NCI-H460 (cell line): Measurements from ENCODE around the gene LAMA1. TPM values are rescaled to one million over a fixed set of nuclear protein-coding genes. Genes with fewer than 3 reads are reported as not detected.
"Not testable (repeated sequence)": the region's sequence is repeated elsewhere in the genome, so short reads cannot be mapped to it uniquely, and the experiment has no call there.

ENCODE experiments used
- DNase-seq: peaks from one replicate; pipeline ENCODE4 v3.0.0-alpha.2; 2016; ENCODE audit warnings: low read depth; ENCODE audit errors: extremely low read depth
- polyA plus RNA-seq: library from polyadenylated mRNA; depleted of rRNA; stranded (reverse); fragments of >200 nt; gene quantifications from 2 replicates; pipeline ENCODE4 v1.2.3, GENCODE V29; 2014; cell fraction: nucleus; rRNA removed
- total RNA-seq: library from RNA; depleted of rRNA; stranded (reverse); fragments of >200 nt; shearing (Covaris generic); gene quantifications from 2 replicates; pipeline ENCODE4 v1.2.3, GENCODE V29; 2014; rRNA removed

Gene LAMA1
- total RNA-seq, result 222 and 233 TPM in 2 replicates
- 174 and 240 TPM in 2 replicates for polyA plus RNA-seq

GRCh38 chr18:7117390-7118355 lies at the start of gene LAMA1:
TSS of gene LAMA1 (minus strand) at chr18:7117797. CDS start at chr18:7117720, 77 bp downstream.
- peak; percentile 51 for DNase-seq

GRCh38 chr18:7165846-7166393 lies 48.3 kb upstream of the LAMA1 start:
- no peak for DNase-seq

GRCh38 chr18:7164323-7165004 lies 46.9 kb upstream of the LAMA1 start:
- DNase-seq, result no peak

DNA sequence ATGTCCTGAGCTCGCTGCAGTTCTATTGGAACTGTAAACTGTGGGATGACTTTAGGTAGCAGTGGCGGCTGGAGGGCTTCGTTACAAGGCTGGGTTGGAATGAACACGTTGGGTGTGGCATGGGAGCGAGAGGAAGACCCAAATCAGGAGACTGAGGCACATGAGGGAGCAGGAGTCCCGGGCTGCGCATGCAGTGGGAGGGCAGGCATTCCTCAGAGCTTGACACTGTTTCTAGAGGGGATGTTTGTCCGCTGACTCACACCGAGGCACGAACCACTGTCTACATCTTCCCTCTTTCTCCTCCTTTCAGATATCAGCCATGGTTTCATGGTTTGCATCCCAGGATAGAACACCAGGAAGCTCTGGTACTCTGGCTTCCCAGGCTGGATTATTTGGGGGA lies 40.6 kb upstream of the LAMA1 start:
- peak; percentile 35 for DNase-seq

- no peak for DNase-seq
Observed at GRCh38 chr18:7157760-7158159, 40.2 kb upstream of the LAMA1 start.

DNA sequence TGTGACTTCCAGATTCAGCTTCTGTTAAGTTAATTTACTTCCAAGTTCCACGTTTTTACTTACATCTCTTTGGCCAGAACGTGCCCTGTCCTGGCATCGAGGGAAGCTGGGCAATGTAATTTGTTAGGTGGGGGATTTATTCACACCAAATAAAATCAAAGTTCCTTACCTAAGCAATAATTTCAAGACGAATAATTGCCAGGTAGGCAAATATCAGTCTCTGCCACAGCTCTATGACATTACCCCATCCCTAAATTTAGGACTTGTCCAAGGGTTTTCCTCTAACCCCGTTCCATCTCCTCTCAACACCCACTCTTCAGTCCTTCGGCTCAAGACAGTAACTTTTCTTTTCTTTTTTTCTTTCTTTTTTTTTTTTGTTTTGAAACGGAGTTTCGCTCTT lies 38.3 kb upstream of the LAMA1 start:
- DNase-seq, result no peak

DNA sequence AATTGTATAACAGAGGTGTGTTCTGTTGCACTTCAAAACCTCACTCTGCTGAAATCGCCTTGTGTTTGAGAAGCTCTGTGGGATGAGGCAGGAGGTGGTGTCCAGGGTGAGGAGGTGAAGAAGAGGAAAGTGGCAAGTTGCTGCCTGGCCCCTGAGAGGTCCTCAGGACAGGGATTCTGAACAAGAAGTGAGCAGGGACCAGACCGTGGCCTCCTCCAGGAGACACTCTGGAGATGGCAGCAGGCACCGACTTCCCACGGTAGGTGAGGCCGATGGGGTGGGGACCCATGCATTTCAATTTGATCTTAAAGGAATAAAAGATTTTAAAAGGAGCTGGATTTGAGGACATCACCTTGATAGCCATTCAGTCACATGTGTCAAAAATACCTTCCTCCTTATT lies 37.5 kb upstream of the LAMA1 start:
- DNase-seq, result no peak

GRCh38 chr18:7152440-7152839 lies 34.8 kb upstream of the LAMA1 start:
- no peak for DNase-seq

DNA sequence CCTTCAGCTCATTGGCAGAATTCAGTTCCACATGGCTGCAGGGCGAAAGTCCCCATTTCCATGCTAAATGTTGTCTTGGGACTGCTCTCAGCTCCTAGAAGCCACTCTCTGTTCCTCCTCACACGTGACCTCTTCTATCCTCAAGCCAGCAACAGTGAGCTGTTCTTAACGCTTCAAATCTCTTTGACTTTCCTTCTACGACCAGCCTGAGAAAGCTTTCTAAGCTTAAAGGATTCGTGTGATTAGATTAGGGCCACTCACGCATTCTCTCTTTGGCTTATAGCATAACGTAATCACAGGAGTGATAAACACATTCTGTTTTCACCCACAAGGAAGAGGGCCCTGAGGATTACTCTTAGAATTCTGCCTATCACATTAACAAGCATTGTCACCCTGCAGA lies 29.8 kb upstream of the LAMA1 start:
- no peak for DNase-seq

DNA sequence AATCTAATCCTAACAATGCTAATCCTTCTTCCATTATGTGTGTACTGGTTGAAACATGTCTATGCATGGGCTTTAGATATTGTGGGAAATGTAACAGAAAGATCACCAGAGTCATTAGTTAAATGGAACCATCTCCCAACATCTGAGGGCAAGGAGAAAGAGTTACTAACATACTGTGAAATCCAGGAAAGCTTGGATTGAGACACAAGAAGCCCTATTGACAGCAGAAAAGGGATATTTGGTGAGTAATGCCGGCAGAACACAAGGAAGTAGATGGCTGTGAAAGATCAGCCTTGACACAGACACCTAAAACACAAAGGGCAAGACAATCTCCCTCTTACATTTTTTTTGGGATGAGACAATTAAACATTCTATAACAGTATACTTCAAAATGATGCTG lies 28.5 kb upstream of the LAMA1 start:
- DNase-seq, result no peak

DNA sequence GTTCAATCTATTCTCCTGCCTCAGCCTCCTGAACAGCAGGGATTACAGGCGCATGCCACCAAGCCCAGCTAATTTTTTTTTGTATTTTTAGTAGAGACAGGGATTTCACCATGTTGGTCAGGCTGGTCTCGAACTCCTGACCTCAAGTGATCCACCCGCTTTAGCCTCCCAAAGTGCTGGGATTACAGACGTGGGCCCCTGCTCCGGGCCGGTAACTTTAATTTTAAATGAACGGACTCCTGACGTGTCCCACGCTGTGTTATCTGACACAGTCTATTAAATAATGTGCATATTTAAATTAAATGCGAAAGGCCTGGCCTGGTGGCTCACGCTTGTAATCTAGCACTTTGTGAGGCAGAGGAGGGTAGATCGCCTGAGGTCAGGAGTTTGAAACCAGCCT lies 27.3 kb upstream of the LAMA1 start:
- not testable (repeated sequence) for DNase-seq

GRCh38 chr18:7141287-7141686 lies 23.7 kb upstream of the LAMA1 start:
- DNase-seq, result no peak

DNA sequence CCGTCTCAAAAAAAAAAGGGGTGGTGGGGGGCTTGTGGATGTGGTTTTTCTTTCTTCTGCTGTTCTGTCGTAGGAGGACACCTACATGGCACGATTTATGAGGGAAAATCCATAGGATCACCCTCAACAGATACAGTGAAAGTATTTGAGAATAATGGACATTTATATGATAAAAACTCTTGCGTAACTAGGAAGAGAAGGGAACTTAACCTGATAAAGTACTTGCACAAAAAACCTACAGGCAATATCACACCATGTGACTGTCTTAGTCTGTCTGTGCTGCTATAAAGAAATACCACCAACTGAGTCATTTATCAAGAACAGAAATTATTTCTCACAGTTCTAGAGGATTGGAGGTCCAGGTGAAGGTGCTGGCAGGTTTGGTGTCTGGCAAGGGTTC lies 21.8 kb upstream of the LAMA1 start:
- no peak for DNase-seq

DNA sequence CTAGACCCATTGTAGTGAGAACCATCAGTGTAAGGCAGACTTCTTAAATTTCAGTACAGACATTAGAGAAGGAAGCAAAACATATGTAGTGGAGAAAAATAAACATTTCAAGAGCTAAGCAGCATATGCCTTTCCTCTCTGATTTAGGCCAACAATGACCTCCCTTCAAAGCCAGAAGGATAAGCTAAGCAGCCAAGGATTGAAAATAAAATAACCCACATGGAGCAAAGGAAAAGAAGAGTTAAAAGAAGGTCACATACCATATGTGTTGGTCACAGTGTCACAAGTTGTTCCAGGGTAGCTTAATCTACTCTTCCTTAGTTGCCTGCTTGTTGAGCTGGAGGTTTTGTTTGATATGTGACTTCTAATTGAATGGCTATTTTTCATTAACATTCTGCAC lies 15.6 kb upstream of the LAMA1 start:
- DNase-seq, result no peak

- no peak for DNase-seq
Observed at GRCh38 chr18:7132356-7133150, 15.0 kb upstream of the LAMA1 start.

DNA sequence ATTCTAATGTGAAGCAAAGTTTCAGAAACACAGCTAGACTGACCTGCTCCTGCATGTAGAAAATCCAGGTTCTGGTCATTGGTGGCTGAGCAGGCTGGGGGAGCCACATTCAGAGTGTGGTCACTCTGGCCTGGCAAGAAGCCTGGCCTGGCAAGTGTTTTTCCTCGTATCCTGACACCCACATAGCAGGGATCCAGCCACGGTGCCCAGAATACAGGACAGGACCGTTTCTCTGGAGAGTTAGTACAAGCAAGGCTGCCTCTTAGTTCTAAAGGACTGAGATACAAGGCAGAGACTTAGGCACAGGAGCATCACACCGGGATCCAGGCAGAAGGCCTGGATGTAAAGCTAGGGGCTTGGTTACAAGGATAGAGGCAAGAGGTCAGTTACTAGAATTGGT lies 4.8 kb upstream of the LAMA1 start:
- no peak for DNase-seq

- DNase-seq, result no peak
Observed at GRCh38 chr18:7116792-7117389, 706 bp downstream of the LAMA1 start.

GRCh38 chr18:7116001-7116730 lies 1.4 kb downstream of the LAMA1 start:
- DNase-seq, result no peak

DNA sequence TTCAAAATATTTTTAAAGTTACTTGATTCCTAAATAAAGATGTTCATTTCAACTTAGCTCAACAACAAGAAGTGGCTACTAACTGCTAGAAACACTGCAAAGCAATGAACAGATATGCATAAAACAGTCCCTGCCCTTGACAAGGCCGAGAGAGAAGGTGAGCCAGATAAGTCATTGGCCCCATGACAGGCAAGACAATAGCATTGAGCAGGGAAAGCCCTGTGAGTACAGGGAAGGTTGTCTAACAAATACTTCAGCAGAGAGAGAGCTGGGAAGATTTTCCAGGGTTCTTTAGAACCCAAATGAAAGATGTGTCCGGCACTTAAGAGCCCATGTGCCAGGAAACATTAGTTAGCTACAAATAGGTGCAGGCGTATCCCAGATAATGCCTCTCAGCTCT lies 4.7 kb downstream of the LAMA1 start:
- DNase-seq, result no peak

DNA sequence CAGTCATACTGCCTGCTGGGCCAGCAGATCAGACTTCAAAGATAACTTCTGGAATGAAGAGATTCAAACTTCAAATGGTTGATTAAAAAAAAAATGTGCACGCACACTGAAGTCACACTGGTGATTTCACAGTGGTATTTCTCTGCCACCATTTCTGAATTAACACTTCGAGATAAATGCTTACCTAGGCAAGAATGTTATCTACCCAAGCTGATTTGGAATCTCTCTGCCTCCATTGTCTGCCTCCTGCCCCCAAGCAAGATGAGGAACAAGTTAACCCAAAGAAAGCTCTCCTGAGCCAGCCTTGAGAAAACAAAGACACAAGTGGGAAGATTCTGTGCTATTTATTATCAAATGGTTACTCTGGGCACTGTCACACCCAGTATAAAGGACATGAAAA lies 6.5 kb downstream of the LAMA1 start:
- no peak for DNase-seq
